Midbrain (tissue), 1 donor: Measurements from ENCODE around the gene MYH14.
A peak's percentile ranks its signal among the peaks of the same experiment; 100 is the strongest.

ENCODE experiments used
- DNase-seq: peaks from one replicate; lab custom pipeline; 2025; lab: John Stamatoyannopoulos, UW

Gene MYH14

GRCh38 chr19:50192463-50193211 lies 10.8 kb upstream of the MYH14 start:
- DNase-seq = no peak

DNA sequence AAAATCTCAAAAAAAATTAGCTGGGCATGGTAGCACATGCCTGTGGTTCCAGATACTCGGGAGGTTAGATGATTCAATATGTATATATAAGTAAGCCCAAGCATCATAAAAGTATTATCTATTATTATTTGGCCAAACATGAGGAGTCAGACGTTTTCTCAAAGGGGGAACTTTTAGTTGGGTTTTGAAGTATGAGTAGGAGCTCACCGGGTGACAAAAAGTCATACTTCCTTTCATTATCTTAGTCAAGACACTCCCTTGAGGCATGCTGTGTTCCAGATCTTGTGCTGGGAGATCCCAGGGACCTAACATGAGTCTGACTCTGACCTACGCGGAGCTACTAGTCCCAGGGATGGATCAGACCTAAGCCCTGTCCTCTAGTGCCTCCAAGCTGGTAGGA lies 8.2 kb upstream of the MYH14 start:
- no peak for DNase-seq

GRCh38 chr19:50196322-50196932 lies 7.0 kb upstream of the MYH14 start:
- DNase-seq = no peak

DNA sequence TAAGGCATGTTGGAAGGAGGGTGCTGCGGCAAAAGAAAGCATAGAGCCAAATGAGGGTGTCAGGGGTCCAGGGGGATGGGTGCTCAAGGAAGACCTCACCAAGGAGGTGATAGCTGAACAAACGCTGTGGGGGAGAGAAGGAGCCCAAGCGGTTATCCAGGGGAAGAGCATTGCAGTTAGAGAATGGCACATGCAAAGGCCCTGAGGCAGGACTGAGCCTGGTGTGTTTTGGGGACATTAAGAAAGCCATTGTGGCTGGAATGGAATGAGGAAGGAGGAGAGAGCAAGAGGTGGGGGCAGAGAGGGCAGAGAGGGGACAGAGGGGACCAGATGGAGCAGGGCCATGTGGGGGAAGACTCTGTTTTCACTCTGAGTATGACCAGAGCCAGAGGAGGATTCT lies 6.1 kb upstream of the MYH14 start:
- no peak for DNase-seq

GRCh38 chr19:50198431-50199258 lies 4.8 kb upstream of the MYH14 start:
- peak; percentile 15 for DNase-seq

GRCh38 chr19:50199259-50199555 lies 4.2 kb upstream of the MYH14 start:
- DNase-seq = no peak

- no peak for DNase-seq
Measured at GRCh38 chr19:50202386-50202785, 1.0 kb upstream of the MYH14 start.

DNA sequence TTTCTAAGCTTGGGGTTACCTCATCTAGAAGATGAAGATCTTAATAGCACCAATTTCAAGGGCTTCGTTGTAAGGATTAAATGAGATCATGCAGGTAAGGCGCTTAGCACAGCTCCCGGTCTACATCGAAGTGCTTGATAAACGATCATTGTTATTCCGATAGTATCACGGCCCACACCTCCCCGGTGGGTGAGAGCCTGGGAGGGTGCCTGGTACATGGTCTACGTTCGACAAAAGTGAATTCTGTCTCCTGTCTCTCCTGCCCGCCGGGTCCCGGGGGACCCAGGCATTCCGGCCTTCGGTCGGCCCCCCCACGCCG lies 501 bp upstream of the MYH14 start:
- DNase-seq = no peak

- no peak for DNase-seq
Measured at GRCh38 chr19:50204081-50204428, 633 bp downstream of the MYH14 start.

DNA sequence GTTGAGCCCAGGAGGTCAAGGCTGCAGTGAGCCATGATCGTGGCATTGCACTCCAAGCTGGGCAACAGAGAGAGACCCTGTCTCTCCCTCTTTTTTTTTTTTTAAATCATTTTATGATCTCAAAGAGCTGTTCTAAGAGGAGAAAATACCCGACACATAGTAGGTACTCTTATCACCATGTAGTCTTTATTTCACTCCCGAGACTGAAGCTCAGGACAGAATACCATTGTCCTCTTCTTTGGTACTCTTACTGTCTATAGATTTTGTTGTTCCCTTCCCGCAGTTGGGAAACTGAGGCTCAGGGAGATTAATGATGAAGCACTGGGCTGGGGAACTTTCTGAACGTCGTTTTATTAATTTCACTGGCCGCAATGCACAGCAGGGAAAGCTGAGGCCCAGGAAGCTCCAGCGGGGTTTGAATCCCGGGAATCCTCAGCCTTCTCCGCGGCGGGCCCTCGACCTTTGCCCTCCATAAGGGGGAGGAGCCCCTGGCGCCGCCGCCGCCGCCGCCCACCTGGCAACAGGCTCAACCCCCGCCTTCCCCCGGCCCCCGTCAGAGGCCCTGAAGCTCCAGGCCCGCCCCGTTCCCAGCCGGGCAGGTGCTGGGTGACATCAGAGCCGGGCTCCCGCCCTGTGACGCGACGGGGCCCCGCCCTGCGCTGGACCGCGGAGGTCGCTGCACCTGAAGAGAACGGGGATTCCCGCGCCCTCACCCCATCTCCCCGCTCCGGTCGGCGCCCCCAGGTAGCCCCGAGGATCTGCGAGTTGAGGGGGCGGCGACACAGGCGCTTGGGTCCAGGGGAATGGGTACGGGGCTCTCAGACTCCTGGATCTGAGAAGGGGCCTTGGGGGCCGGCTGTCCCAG lies 1.6 kb downstream of the MYH14 start:
- peak; percentile 7 for DNase-seq

- DNase-seq = no peak
Measured at GRCh38 chr19:50205681-50206138, 2.3 kb downstream of the MYH14 start.

DNA sequence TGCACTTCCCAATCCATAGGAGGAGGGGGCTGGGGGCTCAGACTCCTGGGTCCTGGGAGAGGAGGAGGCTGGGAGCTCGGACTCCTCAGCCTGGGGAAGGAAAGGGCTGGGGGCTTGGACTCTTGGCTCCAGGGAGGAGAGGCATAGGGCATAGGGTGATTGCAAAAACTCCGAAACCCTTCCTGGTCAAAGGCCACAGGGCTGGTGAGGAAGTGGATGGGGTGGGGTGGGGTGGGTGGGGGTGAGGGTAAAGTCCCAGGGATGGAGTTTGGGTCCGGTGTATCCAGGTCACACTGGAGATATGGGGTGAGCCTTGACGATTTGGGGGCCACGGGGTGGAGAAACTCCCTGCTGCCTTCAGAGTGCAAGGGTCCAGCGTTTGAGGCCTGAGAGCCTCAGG lies 2.8 kb downstream of the MYH14 start:
- DNase-seq = no peak

DNA sequence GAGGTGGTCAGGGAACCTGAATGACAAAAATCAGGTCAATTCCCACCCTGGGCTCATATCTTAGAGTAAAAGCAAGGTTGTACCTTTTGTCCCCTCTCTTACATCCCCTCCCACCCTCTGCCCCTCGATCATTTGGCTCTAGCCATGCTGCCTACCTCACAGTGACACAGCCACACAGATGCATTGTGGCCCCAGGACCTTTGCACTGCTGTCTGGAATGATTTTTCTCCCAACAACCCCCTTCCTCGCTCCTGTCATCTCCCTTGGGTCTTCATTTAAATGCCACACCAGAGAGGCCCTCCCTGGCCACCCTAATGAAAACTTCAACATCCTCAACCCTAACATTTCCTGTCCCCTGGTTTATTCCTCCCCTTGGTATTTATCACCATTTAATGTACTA lies 4.3 kb downstream of the MYH14 start:
- no peak for DNase-seq

- DNase-seq = no peak
Measured at GRCh38 chr19:50209131-50209530, 5.7 kb downstream of the MYH14 start.

- no peak for DNase-seq
Measured at GRCh38 chr19:50210425-50210824, 7.0 kb downstream of the MYH14 start.

DNA sequence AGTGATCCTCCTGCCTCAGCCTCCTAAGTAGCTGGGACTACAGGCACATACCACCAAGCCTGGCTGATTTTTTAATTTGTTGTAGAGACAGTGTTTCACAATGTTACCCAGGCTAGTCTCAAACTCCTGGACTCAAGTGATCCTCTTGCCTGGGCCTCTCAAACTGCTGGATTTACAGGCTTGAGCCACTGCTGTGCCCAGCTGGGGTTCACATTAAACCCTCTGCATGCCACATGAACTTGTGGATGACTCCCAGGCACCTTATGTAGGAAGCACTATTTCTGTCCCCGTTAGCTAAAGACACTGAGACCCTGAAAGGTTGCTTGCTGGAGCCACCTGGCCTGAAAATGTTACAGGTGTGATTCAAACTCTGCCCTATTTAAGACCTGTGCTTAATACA lies 10.5 kb downstream of the MYH14 start:
- no peak for DNase-seq

- no peak for DNase-seq
Measured at GRCh38 chr19:50214699-50215543, 11.5 kb downstream of the MYH14 start.

- no peak for DNase-seq
Measured at GRCh38 chr19:50215820-50216219, 12.4 kb downstream of the MYH14 start.

GRCh38 chr19:50221087-50221486 lies 17.7 kb downstream of the MYH14 start:
- no peak for DNase-seq

DNA sequence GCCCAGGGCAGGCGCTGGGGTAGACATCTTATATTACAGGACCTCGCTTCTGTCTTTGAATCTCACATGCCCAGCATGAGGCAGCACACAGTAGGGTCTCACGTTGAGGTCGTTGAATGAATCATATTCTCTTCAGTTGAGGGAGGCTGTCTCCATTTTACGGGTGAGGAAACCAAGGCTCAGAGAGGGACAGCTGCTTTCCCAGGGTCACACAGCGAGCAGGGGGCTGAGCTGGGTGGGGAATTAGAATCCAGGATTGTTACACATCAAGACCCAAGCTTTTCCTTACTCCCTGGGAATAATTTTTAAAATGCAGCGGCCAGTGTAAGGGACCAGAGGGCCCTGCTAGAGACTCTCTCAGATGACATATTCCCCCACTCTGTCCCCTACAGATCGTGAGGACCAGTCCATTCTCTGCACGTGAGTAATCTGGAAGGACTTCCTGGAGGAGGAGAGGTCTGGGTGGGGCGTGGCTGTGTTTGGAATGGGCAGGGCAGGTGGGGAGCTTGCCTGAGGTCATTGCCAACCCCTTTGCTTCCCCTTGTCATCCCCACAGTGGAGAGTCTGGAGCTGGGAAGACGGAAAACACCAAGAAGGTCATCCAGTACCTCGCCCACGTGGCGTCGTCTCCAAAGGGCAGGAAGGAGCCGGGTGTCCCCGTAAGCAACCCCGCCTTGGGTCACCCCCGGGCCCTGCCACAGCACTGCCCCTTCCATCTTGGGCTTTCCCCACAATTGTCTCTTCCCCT lies 19.4 kb downstream of the MYH14 start:
- no peak for DNase-seq

- no peak for DNase-seq
Measured at GRCh38 chr19:50223439-50223716, 20.0 kb downstream of the MYH14 start.
